ENCODE results near the gene CACNA1E.

- no peak for TF ChIP-seq POLR2AphosphoS5 (IDR thresholded peaks at IDR 0.05; ENCODE audit: low read depth, low read length)
- no peak for TF ChIP-seq REST (IDR thresholded peaks at IDR 0.05; ENCODE audit: insufficient read depth in 1 of 2, low read depth in 2 of 2, low read length in 2 of 2)
Measured at GRCh38 chr1:181777286-181777685, 294.0 kb downstream of the CACNA1E start.

All from PFSK-1 (cell line).